Sciatic nerve (tissue), 2 donors: ENCODE measurements around the gene PRPF40B. TPM values are rescaled to one million over a fixed set of nuclear protein-coding genes. Genes with fewer than 3 reads are reported as not detected.

ENCODE experiments used
- ATAC-seq: fragments of 200-7000 bp; cut with Tn5 transposase; one replicate; pipeline ENCODE4 v1.9.1; 2020; ENCODE audit warnings: mild to moderate bottlenecking, moderate library complexity
- DNase-seq: peaks from one replicate; pipeline ENCODE4 v3.0.0-alpha.2; 2020; ENCODE audit warnings: low spot score
- intact Hi-C: fragments of 100-400 bp; cut with DNase I; formaldehyde crosslinking; loops from one replicate; pipeline ENCODE4 v1.14.2; 2022
- total RNA-seq: library from RNA; stranded (reverse); fragmentation: NEBNext Ultra II Directional; extraction: Animal tissue kit (Norgen Biotek cat#: 25700); gene quantifications from one replicate; pipeline ENCODE4 v1.2.1, GENCODE V29; 2021
- donor health status: DM: no; HTN: no; CAD: no.
- donor health status: DM: no; HTN: no; CAD: no.

PRPF40B gene
- total RNA-seq, 1 donor from 2014 or later = 37.9 TPM

DNA sequence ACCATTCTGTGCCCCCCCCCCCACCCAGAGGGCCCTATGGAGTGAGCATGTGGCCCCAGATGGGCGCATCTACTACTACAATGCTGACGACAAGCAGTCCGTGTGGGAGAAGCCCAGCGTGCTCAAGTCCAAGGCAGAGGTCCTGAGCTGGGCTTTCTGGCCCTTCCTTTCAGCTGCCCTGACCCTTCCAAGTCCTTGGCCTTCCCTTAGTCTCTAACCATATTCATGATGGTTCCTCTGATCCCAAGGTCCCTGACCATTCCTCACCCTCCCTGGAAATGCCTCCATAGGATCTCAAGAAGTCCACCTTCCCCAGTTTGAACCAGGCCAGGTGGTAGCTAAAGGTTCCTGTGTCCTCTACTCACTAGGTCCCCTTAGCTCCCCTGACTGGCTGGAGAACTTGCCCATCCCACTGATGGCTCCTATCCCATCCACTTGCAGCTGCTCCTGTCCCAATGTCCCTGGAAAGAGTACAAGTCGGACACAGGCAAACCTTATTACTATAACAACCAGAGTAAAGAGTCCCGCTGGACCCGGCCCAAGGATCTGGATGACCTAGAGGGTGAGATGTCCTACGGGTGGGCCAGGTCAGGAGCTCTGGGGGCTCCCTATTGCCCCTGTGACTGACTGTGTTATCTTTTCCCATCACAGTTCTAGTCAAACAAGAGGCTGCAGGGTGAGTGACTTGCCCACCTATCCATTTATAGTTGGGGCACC, 9.8 kb downstream of the PRPF40B start:
- no peak for ATAC-seq
- intact Hi-C loops = no loop called here
- DNase-seq = no peak

GRCh38 chr12:49633703-49634345, 10.5 kb downstream of the PRPF40B start:
- DNase-seq = no peak
- ATAC-seq = no peak
- intact Hi-C loops = no loop called here

GRCh38 chr12:49635036-49635435, 11.7 kb downstream of the PRPF40B start:
- intact Hi-C loops = no loop called here
- ATAC-seq = no peak
- no peak for DNase-seq

DNA sequence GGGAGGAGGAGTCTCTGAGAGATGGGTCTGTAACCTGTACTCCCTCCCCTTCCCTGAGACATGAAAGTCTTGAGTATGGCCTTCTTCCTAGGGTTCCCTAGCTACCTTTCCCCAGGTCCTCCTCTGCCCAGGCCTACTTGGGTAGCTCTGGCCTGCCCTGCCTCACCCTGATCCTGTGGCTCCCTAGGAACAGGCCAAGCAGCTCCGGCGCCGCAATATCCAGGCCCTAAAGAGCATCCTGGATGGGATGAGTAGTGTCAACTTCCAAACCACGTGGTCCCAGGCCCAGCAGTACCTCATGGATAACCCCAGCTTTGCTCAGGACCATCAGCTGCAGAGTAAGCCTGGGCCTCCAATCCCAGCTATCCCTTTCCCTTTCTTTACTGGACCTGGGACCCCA, 12.3 kb downstream of the PRPF40B start:
- intact Hi-C loops = no loop called here
- DNase-seq (no peak), ATAC-seq (no peak)

DNA sequence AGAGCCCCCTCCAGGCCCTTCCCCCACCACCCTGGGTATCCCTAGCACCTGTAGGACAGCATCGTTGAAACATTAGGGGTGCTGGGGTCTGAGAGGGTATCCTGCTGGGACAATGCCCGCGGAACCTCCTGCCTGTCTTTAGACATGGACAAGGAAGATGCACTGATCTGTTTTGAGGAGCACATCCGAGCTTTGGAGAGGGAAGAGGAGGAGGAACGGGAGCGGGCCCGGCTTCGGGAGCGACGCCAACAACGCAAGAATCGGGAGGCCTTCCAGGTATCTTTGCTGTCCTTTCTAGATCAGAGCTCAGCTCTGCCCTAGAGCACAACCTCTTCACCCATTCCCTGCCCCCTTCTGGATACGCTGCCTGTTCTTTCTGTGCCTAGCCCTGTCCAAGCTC, 13.2 kb downstream of the PRPF40B start:
- intact Hi-C loops = no loop called here
- ATAC-seq = no peak

GRCh38 chr12:49636979-49637755, 13.8 kb downstream of the PRPF40B start:
- peak; percentile 88 for ATAC-seq
- DNase-seq = no peak

More for the DNA sequence above, 13.2 kb downstream of the PRPF40B start:
- no peak for DNase-seq

GRCh38 chr12:49641748-49642369, 18.5 kb downstream of the PRPF40B start:
- intact Hi-C loops = no loop called here
- ATAC-seq (no peak), DNase-seq (no peak)

More at GRCh38 chr12:49636979-49637755, 13.8 kb downstream of the PRPF40B start:
- intact Hi-C loops = no loop called here

DNA sequence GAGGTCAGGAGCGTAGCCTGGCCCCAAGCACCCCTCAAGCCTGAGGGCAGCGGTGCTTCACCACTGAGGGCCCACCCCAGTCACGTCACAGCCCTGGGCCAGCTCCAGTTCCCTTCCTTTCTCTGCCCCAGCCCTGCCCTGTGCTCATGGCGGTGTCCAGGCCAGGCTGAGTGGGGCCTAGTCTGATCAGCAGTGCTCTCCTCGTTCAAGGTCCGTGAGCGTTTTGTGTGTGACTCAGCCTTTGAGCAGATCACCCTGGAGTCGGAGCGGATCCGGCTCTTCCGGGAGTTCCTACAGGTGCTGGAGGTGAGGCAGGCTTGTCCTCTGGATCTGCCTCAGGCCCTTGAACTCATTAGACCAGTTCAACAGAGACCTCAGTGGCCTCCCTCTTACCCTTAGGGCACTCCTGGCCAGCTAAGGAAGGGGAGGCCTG, 19.0 kb downstream of the PRPF40B start:
- DNase-seq (no peak), ATAC-seq (peak; percentile 6)
- intact Hi-C loops = no loop called here

GRCh38 chr12:49643135-49643534, 19.8 kb downstream of the PRPF40B start:
- intact Hi-C loops = no loop called here
- ATAC-seq = no peak
- no peak for DNase-seq

GRCh38 chr12:49643961-49644619, 20.7 kb downstream of the PRPF40B start:
- intact Hi-C loops = loop anchor here (2.0 kb wide), 1 partner anchor 65 kb away; no protein-coding TSS in a partner anchor
- DNase-seq (no peak), ATAC-seq (peak; percentile 14)

- intact Hi-C loops = loop anchor here (2.0 kb wide), 1 partner anchor 64 kb away; no protein-coding TSS in a partner anchor
- peak; percentile 88 for ATAC-seq
Measured at GRCh38 chr12:49644620-49644994, 21.2 kb downstream of the PRPF40B start.

DNA sequence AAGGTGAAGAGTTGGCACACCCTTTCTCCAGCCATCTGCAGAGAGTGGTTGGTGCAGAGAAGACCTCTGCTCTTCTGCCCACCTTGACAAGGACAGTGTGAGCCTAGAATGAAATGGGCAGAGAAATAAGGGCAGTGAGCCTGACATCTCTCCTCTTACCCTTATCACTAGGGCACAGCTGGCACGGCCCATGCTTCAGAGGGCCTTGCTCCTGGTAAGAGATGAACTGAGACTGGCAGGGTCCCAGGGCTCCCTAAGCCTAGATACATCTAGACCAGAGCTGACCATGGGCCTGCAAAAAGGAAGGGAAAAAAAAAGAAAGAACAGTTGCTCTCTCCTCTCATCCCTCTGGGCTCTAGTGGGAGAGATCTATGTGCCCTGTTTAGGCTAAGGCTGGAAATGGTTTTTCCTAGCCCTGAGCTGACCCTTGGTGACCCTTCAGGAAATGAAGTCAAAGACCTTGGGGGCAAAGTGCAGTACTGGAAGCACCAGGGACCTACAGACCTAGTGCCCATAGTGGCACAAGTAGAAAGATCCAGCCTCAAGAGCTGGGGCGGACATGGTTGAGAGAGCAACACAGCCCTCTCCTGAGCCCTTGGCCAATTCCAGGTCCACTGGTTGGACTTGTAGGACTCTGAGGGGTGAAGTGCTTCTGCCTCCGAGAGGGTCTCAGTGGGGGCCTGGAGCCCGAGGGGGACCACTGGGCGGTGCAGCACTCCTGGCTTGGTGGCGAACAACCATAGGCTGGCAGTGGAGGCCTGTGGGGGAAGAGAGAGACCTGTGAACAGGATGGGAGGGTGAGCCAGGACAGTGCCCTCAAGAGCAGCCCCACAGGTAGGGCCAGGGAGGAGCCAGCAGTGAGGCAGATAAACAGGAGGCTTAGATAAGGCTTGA, 22.0 kb downstream of the PRPF40B start:
- intact Hi-C loops = loop anchor here (2.0 to 5.0 kb wide), 2 partner anchors 63 to 1117 kb away; partner anchors contain the start of gene ATF1
- ATAC-seq (no peak), DNase-seq (no peak)

More at GRCh38 chr12:49644620-49644994, 21.2 kb downstream of the PRPF40B start:
- DNase-seq = peak; percentile 89

DNA sequence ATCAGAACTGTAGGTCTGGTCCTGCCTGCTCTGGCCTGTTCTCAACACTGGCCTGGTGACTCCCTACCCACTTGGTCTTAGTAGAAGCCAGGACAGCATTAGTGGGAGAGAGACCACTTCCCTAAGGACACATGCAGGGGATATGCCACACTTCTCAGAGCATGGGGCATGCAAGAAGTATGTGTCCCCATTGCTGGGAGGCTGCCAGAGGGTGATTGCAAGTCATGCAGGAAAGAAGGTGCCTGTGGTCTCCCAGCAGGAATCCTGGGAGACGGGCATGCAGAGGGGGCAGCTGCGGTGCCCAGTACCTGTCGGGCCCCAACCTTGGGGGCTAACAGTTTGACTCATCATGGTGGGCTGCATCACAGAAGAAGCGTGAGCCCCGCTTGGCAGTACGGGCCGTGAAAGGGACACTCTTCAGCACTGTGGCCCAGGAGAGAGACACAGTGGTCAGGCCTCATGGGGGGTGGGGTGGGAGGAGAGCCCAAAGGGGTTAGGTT, 23.0 kb downstream of the PRPF40B start:
- intact Hi-C loops = loop anchor here (5.0 kb wide), 1 partner anchor 1116 kb away; the partner anchor contains the start of gene ATF1

DNA sequence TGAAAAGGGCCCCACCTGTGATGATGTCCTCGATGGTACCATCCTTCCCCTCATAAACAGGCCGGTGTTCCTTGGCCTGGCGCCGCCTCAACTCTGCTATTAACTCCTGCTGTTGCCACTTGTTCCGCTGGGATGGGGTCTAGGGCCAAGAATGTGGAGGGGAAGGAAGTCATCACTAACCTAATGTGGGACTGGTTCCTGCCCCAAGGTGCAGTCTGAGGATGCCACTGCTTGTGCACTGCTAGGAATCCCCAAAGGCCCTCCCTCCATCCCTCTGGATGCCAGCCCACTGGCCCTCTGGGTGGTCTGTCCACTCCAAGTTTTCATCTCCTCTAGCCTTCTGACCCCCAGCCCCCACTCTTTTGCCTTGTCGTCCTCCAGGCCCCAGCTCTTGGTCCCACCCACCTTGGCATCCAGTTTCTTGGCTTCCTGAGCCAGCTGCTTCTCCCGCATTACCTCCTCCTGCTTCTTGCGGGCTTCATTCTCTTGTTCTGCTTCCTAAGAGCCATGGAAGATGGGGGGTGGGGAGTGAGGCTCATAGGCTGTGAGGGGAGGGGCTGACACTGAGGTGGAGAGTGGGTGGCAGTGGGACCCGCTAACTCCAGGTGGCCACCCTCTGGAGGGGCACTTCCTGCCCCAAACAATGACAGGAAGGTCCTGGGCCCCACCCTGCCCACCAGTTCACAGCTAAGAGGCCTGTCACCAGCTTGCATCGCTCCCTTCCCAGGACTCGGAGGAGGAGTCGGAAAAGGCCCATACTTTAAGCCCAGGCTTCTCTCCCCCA, 23.7 kb downstream of the PRPF40B start:
- ATAC-seq (no peak), DNase-seq (no peak)
- intact Hi-C loops = loop anchor here (5.0 kb wide), 1 partner anchor 1115 kb away; the partner anchor contains the start of gene ATF1

More for the DNA sequence above, 23.0 kb downstream of the PRPF40B start:
- no peak for DNase-seq
- ATAC-seq = no peak

GRCh38 chr12:49647827-49648711, 24.7 kb downstream of the PRPF40B start:
- intact Hi-C loops = loop anchor here (5.0 kb wide), 1 partner anchor 1114 kb away; the partner anchor contains the start of gene ATF1
- DNase-seq (no peak), ATAC-seq (no peak)

GRCh38 chr12:49648712-49649003, 25.3 kb downstream of the PRPF40B start:
- ATAC-seq = no peak
- no peak for DNase-seq
- intact Hi-C loops = loop anchor here (5.0 kb wide), 1 partner anchor 1114 kb away; the partner anchor contains the start of gene ATF1
